HG03159 (cell line): ENCODE data around the gene ZBTB44.
"Not testable (repeated sequence)": the region's sequence is repeated elsewhere in the genome, so short reads cannot be mapped to it uniquely, and the experiment has no call there.

Source experiments
- ATAC-seq: cut with Tn5 transposase; IDR thresholded peaks from one replicate; pipeline ENCODE4 v1.9.1; 2021; ENCODE audit warnings: mild to moderate bottlenecking, moderate library complexity; ENCODE audit not compliant: unreplicated experiment

Gene ZBTB44

GRCh38 chr11:130202009-130202817 lies 112.5 kb downstream of the ZBTB44 start:
- ATAC-seq, result peak; percentile 55

- no peak for ATAC-seq
Observed at GRCh38 chr11:130201026-130201425, 113.7 kb downstream of the ZBTB44 start.

DNA sequence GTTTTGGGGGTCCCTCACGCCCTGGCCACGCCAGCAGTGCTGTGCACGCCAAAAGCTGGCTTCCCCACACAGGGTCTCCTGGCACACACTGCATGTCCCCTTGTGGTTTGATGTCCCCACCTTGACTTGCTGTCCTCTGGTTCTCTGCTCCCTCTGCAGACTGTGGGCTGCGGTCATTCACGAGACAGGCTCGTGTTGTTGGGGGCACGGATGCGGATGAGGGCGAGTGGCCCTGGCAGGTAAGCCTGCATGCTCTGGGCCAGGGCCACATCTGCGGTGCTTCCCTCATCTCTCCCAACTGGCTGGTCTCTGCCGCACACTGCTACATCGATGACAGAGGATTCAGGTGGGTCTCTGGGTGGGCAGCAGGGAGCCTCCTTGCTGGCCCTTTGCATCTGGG lies 114.9 kb downstream of the ZBTB44 start:
- no peak for ATAC-seq

DNA sequence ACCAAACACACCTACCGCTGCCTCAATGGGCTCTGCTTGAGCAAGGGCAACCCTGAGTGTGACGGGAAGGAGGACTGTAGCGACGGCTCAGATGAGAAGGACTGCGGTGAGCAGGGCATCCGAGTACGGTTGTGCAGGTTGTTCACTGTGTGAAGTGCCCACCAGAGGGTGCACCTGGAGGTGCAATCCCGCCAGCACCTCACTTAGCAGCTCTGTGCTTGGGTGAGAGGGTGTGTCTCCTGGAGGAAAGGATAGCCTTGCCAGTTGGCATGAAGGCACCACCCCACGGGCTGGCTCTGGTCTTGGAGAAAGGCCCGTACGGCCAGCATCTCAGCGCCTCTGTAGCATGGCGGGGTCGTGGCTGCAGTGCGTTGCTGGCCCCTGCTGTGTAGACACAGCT lies 115.8 kb downstream of the ZBTB44 start:
- no peak for ATAC-seq

- ATAC-seq, result no peak
Observed at GRCh38 chr11:130198292-130198691, 116.4 kb downstream of the ZBTB44 start.

- ATAC-seq, result no peak
Observed at GRCh38 chr11:130197386-130198035, 117.2 kb downstream of the ZBTB44 start.

- ATAC-seq, result no peak
Observed at GRCh38 chr11:130194241-130195023, 120.3 kb downstream of the ZBTB44 start.

GRCh38 chr11:130193551-130193950 lies 121.2 kb downstream of the ZBTB44 start:
- ATAC-seq, result not testable (repeated sequence)

GRCh38 chr11:130192845-130193267 lies 121.9 kb downstream of the ZBTB44 start:
- ATAC-seq, result no peak

DNA sequence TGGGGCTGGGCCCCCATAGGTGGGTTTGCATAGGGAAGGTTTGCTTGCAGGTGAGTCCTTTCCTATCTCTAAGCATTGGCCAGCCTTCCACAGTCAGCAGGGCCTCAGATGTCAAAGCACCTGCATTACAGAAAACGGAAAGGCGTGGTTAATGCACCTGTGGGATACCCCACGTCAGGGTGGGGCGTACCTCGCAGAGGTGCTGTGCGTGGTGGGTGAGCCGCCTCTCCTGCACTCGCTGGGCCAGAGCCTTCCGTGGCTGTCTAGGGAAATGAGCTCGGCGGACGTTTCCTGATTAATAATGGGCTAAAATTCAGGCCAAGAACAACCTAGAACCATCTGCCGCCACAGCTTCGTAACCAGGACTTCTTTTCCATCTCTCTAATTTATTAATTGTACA lies 122.8 kb downstream of the ZBTB44 start:
- no peak for ATAC-seq

DNA sequence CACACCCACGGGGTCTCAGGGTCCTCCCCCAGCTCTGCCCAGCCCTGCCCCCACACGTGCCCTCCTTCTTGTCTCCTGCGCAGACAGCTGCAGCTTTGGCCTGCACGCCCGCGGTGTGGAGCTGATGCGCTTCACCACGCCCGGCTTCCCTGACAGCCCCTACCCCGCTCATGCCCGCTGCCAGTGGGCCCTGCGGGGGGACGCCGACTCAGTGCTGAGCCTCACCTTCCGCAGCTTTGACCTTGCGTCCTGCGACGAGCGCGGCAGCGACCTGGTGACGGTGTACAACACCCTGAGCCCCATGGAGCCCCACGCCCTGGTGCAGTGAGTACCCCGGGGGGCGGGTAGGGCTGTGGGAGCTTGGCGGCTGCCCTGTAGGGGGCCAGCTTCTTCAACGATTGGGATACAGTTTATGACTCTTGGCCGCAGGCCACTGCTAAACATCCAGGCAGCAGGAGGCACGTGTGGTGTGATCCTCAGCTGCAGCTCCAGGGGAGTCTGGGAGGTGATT lies 124.3 kb downstream of the ZBTB44 start:
- ATAC-seq, result no peak

DNA sequence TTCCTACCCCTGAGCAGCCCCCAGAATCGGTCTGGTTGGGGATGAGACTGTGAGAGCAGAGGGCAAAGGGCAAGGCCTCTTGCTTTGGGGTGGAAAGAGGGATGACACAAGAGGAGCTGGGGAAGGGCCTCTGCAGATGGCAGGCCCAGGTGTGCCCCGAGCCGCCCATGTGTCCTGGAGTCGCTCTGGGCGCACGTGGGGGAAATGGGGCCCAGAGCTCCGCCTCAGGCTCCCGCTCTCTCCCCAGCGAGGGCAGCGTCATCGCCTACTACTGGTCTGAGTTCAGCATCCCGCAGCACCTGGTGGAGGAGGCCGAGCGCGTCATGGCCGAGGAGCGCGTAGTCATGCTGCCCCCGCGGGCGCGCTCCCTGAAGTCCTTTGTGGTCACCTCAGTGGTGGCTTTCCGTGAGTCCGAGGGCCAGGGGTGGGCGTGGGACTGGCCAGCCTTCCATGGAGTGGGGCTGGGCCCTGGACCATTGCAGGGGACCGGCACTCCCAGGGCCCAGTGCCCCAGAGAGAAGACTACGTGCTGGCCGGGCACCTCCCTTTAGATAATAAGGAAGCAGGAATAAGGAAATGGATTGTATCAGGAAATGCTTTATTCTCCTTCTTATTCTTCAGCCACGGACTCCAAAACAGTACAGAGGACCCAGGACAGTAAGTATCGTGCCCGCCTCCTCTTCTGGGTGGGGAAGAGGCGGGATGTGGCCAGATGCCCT lies 125.1 kb downstream of the ZBTB44 start:
- no peak for ATAC-seq

GRCh38 chr11:130188585-130189347 lies 126.0 kb downstream of the ZBTB44 start:
- no peak for ATAC-seq

DNA sequence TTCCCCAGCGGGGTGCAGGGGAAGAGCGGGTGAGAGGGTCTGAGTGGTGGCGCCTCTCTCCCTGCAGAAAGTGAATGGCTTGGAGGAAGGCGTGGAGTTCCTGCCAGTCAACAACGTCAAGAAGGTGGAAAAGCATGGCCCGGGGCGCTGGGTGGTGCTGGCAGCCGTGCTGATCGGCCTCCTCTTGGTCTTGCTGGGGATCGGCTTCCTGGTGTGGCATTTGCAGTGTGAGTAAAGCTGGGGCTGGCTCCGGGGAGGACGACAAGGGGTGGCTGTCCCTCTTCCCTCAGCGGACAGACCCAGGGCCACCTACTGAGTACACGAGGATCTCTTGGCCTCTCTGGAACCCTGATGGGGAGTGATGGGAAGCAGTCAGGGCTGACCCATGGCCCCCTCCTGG lies 126.7 kb downstream of the ZBTB44 start:
- ATAC-seq, result no peak

GRCh38 chr11:130187096-130187495 lies 127.6 kb downstream of the ZBTB44 start:
- ATAC-seq, result no peak

DNA sequence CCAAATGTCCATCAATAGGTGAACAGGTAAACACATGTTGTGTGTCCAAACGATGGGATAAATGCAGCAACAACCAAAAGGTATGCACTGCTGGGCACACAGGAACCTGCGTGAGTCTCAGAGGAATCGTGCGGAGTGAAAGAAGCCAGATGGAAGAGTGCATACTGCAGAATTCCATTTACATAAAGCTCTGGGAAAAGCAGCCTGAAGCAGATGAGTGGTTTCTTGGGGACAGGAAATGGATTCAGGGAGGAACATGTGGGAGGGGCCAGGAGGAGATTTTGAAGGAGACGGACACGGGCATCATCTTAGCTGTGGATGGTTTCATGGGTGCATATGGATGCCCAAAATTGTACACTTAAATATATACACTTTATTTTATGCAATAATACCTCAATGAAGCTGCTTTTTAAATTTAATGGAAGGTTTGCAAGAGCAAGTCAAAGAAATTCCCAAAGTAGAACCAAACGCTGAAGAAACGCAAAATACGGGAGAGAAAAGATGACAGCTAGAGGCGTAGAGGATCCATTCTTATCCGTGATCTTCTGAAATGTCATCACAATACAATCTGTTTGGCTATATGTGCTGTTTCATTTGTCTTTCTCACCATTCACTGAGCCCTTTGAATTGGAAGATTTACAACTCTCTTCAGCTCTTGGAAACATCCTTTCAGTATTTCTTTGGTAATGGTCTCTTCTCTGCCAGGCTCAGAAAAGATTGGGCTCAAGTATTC lies 130.7 kb downstream of the ZBTB44 start:
- no peak for ATAC-seq

DNA sequence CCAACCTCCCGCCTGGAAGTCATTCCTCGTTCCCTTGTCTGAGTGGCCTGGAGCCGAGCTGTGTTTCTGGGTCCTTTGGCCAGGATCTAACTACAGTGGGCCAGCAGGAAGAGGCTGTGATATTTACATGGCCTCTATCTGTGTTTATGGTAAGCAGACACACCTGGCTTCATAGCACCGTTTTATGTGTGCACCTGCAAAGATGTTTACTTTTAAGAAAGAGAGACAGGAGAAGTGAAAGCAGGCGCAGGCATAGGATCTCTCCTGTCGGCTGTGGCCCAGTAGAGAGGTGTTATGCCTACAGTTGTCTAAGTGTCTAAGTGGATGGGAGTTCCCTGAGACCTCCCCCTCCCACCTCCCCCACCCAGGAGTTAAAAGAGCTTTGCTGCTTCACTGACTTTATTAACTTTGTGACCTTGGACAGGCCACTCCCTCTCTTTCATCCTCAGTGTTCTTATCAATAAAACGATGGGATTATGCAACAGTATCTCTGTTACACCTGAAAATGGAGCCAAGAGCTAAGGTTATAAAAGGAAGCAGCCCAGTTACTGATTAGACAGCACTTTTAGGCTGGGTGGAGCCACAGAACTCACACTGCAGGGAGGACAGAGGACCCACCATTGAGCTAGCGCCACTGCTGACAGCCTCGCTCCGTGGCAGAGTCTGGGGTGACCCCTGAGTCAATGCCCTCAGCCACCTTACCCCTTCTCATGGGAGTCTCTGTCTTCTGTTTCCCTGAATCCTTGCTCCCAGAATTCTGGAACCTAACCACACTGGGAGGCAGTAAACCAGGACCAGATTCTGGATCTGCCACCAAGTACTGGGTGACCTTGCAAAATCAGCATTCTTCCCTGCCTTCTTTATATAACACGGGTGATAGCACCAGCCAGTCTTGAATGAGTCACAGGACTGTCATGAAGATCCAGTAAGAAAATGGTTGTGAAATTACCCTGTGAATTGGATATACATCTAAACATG lies 133.1 kb downstream of the ZBTB44 start:
- peak; percentile 78 for ATAC-seq

DNA sequence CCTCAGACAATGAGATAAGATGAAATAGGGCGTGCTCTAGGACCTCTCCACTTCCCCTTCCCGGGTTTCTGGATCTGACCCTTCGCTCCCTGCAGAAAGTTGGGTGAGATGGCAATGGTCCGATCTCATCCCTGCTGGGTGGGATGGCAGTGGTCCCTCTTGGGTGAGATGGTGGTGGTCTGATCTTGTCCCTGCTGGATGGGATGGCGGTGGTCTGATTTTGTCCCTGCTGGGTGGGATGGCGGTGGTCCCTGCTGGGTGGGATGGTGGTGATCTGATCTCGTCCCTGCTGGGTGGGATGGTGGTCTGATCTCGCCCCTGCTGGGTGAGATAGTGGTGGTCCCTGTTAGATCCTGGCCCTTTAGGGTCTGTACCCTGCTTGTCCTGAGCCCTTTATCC lies 133.8 kb downstream of the ZBTB44 start:
- no peak for ATAC-seq
